Activated CD4-positive, alpha-beta T cell treated with anti-CD3 and anti-CD28 coated beads for 24 hours (primary cell): Measurements from ENCODE around the gene SCAMP4.
"Not testable (repeated sequence)": the region's sequence is repeated elsewhere in the genome, so short reads cannot be mapped to it uniquely, and the experiment has no call there.

Experiments used
- DNase-seq, 2 donors: peaks; one replicate each; pipeline ENCODE4 v3.0.0-alpha.2; 2020; ENCODE audit warnings: low read depth in 2 of 2

SCAMP4 gene

GRCh38 chr19:1882786-1883692 is 22.2 kb upstream of the SCAMP4 start:
- DNase-seq: no peak

DNA sequence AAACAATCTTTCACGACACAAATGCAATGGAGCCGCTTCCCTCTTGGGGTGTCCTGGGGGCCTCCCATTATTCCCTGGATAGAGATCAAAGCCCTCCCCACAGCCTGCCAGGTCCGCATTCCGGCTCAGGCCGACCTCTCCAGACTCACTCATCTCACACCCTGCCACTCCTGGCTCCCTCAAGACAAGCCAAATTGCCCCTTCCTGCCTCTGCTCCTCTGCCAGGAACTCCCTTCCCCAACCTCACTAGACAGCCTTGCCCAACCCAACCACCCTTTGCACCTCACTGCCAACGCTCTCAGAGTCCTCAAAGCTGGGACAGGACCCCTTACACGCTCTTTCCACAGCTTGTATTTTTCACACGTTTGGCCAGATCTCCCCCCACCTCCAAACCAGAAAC is 21.4 kb upstream of the SCAMP4 start:
- no peak for DNase-seq

GRCh38 chr19:1884291-1884718 is 20.9 kb upstream of the SCAMP4 start:
- DNase-seq: no peak

GRCh38 chr19:1884719-1885334 is 20.4 kb upstream of the SCAMP4 start:
- DNase-seq: no peak

- DNase-seq: peak; percentile 95 to 97
Measured at GRCh38 chr19:1885398-1886119, 19.6 kb upstream of the SCAMP4 start, which contains the start of gene ABHD17A. Gene ABHD17A, minus strand, starts transcription at chr19:1885496. Its CDS starts 3,930 bp downstream, at chr19:1881566.

GRCh38 chr19:1886360-1886759 is 18.8 kb upstream of the SCAMP4 start:
- not testable (repeated sequence) for DNase-seq

GRCh38 chr19:1888385-1888784 is 16.8 kb upstream of the SCAMP4 start:
- no peak for DNase-seq

DNA sequence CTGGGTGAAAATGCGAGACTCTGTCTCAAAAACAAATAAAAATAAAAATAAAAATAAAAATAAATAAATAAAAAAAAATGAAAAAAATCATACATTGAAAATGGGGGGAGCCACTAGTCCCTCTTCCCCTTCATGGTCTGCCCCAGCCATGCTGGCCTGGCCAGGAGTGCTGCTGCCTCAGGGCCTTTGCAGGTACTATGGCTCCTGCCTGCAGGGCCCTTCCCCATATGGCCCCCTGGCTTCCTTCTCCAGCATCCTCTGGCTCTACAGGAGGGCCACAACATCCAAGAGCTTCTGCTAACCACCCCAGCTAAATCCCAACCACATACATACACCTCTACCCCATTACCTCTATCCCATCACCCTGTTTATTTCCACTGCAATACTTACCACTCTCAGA is 15.3 kb upstream of the SCAMP4 start:
- DNase-seq: no peak

GRCh38 chr19:1893791-1894190 is 11.4 kb upstream of the SCAMP4 start:
- DNase-seq: no peak

- no peak for DNase-seq
Measured at GRCh38 chr19:1896508-1896907, 8.7 kb upstream of the SCAMP4 start.

- DNase-seq: no peak
Measured at GRCh38 chr19:1901940-1902404, 3.2 kb upstream of the SCAMP4 start.

GRCh38 chr19:1902923-1903322 is 2.3 kb upstream of the SCAMP4 start:
- DNase-seq: no peak

- no peak for DNase-seq
Measured at GRCh38 chr19:1904860-1905109, 414 bp upstream of the SCAMP4 start.

DNA sequence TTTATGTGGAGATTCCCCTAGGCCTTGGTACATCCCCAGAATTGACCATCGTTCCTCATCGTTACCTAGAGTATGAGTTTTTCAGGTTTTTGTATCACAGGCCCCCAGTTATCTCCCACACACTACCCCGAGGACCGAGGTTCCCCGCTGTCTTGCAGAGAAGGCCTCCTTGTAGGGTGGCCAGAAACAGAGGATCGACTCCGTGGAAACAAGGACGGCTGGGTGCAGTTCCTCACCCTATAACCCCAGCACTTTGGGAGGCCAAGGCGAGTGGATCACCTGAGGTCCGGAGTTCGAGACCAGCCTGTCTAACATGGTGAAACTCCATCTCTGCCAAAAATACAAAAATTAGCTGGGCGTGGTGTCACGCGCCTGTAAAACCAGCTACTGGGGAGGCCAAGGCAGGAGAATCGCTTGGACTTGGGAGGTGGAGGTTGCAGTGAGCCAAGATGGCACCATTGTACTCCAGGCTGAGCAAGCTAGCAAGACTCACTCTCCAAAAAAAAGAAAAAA is 720 bp downstream of the SCAMP4 start:
- no peak for DNase-seq

DNA sequence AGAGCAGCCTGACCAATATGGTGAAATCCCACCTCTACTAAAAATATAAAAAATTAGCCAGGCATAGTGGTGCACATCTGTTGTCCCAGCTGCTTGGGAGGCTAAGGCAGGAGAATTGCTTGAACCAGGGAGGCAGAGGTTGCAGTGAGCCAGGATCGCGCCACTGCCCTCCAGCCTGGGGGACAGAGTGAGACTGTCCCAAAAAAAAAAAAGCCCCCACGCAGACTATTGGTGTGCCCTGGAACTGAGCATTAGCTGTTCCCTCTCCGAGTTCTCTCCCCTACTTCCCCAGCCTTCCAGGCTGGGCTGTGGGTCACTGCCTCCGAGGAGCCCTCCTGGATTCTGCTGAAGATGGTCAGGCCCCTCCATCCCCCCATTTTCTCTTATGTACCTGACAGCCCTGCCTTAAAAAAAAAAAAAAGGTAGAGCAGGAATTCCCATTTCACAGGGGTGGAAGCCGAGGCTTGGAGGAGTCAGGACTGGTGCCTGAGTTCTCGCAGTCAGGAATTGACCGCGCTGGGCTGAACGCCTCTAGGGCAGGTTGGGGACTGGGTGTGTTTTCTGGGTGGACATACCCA is 1.9 kb downstream of the SCAMP4 start:
- no peak for DNase-seq

GRCh38 chr19:1907563-1908363 is 2.6 kb downstream of the SCAMP4 start:
- no peak for DNase-seq

DNA sequence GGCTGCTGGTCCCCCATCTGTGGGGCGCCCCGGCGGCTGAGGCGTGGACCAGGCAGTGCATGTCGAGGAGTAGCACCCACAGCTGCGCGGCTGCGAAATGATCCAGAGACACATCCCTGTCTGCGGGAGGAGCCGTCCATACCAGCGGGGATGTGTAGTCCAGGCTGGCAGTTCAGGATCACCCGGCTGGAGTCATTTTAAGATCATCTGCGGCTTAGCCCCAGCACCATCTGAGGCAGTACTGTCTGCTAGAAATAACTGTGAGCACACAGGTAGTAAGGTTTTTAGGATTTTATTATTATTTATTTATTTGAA is 3.1 kb downstream of the SCAMP4 start:
- DNase-seq: no peak

DNA sequence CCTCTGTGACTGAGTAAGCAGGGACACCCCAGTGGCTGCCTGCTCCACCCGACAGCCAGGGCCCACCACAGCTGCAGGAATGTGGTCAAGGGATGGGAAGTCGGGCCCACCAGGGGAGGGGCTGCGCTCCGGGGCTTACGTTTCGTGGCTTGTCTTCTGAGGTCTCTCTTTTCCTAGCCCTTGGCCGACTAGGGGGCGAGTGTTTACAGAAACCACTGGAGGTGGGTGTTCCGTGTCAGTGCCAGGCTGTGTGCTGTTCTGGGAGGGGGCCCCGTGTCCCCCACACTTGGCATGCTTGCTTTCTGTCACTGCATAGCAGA is 4.5 kb downstream of the SCAMP4 start:
- no peak for DNase-seq

- DNase-seq: no peak
Measured at GRCh38 chr19:1910177-1910576, 5.0 kb downstream of the SCAMP4 start.

DNA sequence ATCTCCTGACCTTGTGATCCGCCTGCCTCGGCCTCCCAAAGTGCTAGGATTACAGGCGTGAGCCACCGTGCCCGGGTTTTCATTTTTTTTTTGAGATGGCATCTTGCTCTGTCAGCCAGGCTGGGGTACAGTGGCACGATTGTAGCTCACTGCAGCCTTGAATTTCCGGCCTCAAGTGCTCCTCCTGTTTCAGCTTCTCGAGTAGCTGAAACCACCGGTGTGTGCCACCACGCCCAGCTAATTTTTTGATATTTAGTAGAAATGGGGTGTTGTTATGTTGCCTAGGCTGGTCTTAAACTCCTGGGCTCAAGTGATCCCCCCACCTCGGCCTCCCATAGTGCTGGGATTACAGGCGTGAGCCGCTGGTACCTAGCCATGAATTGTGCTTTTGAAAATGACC is 5.9 kb downstream of the SCAMP4 start:
- no peak for DNase-seq

DNA sequence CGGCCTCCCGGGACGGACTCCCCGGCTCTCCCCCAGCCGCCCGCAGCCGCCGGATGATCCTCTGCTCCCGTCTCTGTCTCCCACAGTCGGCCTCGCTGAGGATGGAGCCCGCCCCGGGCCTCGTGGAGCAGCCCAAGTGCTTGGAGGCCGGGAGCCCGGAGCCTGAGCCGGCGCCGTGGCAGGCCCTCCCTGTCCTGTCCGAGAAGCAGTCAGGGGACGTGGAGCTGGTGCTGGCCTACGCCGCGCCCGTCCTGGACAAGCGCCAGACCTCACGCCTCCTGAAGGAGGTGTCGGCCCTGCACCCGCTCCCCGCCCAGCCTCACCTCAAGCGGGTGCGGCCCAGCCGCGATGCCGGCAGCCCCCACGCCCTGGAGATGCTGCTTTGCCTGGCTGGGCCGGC is 6.8 kb downstream of the SCAMP4 start:
- DNase-seq: no peak
